AG04450 (cell line): ENCODE measurements around the gene ALDOB. TPM values are rescaled to one million over a fixed set of nuclear protein-coding genes. Genes with fewer than 3 reads are reported as not detected.

ENCODE experiments used
- CTCF ChIA-PET: fragments of 300-600, 350-600 bp; formaldehyde crosslinking; extraction: SDS; loops from one replicate; lab custom pipeline; 2022; ENCODE audit warnings: antibody characterized with exemption, inconsistent platforms; lab: Charles Lee
- POLR2A ChIA-PET: fragments of 350-600 bp; formaldehyde crosslinking; extraction: SDS; loops from one replicate; lab custom pipeline; 2021; ENCODE audit warnings: antibody characterized with exemption, inconsistent platforms; lab: Yijun Ruan, JAX
- DNase-seq: peaks from one replicate; pipeline ENCODE4 v3.0.0-alpha.2; 2011; ENCODE audit warnings: low read depth, low spot score
- H3K27ac ChIP-seq: one replicate; pipeline ENCODE4 v1.5.1; 2012; ENCODE audit warnings: low read depth, low read length, control low read depth
- H3K27me3 ChIP-seq: one replicate; pipeline ENCODE4 v1.6.0; 2012; ENCODE audit warnings: low read length; ENCODE audit not compliant: control insufficient read depth, insufficient read depth
- H3K4me3 ChIP-seq: 2 replicates; pipeline ENCODE4 v1.5.1; 2011; ENCODE audit warnings: mild to moderate bottlenecking, low read depth, low read length, control low read depth
- H3K9me3 ChIP-seq: 2 replicates; pipeline ENCODE4 v1.5.1; 2012; ENCODE audit warnings: low read length; ENCODE audit not compliant: control insufficient read depth, insufficient read depth
- polyA plus RNA-seq: library from polyadenylated mRNA; depleted of rRNA; stranded (reverse); fragments of >200 nt; gene quantifications from 2 replicates; pipeline ENCODE4 v1.2.3, GENCODE V29; 2011
- TF ChIP-seq, protein P1 (sequence below): IDR thresholded peaks from 2 replicates; pipeline ENCODE4 v1.5.1; 2011; ENCODE audit warnings: low read depth, low read length, control low read depth, inconsistent platforms

Gene ALDOB
- polyA plus RNA-seq, 1 experiment, result not detected

DNA sequence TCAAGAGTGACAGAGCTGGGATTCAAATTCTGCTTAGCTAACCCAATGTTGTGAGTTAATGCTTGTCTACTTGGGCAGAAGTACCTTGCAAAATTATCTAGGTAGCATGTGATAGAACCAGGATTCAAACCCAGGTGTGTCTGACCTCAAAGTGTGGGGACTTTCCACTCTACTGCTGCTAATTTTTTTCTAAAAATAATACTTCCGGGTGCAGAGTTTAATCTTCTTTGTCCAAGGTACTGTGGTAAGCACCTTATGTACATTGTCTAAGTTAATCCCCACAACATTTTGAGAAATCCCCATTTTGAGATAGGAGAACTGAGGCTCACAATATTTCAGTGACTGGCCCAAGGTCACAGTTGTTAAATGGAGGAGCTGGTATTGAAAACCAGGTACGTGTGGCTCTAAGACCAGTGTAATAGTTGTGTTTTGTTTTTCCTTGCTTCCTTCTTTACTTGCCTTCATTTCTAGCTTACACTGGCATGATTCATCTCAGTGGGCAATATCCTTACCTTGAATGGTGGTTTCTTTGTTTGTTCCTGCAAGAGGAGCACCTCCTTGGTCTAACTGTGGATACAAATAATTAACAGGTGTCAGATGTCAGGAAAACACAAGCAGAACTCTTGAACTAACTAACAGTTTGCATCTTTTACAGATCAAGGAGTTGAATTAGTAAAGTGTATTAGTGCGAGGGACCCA, 7.5 kb downstream of the ALDOB start:
- H3K9me3 ChIP-seq, result no peaks in the 10 kb centered on the region
- H3K27me3 ChIP-seq, result peaks cover 3% of the 10 kb centered on the region
- no peak for DNase-seq
- no peak overlapping the region for H3K4me3 ChIP-seq
- H3K27ac ChIP-seq, result no peak overlapping the region
- ChIA-PET CTCF (no interaction called here), POLR2A (interaction anchor here (0.8 kb wide), 1 partner anchor 29 kb away, joined by 3 read pairs; the partner anchor contains the start of genes MRPL50 and ZNF189)
- TF ChIP-seq, protein P1, sequence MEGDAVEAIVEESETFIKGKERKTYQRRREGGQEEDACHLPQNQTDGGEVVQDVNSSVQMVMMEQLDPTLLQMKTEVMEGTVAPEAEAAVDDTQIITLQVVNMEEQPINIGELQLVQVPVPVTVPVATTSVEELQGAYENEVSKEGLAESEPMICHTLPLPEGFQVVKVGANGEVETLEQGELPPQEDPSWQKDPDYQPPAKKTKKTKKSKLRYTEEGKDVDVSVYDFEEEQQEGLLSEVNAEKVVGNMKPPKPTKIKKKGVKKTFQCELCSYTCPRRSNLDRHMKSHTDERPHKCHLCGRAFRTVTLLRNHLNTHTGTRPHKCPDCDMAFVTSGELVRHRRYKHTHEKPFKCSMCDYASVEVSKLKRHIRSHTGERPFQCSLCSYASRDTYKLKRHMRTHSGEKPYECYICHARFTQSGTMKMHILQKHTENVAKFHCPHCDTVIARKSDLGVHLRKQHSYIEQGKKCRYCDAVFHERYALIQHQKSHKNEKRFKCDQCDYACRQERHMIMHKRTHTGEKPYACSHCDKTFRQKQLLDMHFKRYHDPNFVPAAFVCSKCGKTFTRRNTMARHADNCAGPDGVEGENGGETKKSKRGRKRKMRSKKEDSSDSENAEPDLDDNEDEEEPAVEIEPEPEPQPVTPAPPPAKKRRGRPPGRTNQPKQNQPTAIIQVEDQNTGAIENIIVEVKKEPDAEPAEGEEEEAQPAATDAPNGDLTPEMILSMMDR, result no peak

DNA sequence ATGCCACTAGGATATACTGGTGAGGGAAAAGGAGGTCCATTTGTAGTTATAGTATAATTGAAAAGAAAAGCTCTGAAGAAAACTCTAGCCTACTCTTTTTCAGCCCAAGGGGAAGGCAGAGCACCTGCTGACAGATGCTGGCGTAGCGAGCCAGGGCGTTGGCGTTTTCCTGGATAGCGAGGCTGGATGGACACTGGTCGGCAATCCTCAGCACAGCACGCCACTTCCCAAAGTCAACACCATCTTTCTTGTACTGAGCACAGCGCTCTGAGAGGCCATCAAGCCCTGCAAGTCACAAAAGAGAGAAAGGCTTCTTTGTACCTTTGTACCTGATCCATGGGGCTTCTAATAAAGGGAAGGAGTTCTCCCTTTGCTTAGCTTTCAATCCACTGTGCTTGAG, 8.2 kb downstream of the ALDOB start:
- Histone ChIP-seq H3K27me3 (peaks cover 3% of the 10 kb centered on the region), H3K27ac (no peak overlapping the region), H3K9me3 (no peaks in the 10 kb centered on the region), H3K4me3 (no peak overlapping the region)
- TF ChIP-seq, protein P1, result no peak
- no peak for DNase-seq
- ChIA-PET POLR2A (interaction anchor here (0.8 kb wide), 1 partner anchor 29 kb away, joined by 3 read pairs; the partner anchor contains the start of genes MRPL50 and ZNF189), CTCF (no interaction called here)

DNA sequence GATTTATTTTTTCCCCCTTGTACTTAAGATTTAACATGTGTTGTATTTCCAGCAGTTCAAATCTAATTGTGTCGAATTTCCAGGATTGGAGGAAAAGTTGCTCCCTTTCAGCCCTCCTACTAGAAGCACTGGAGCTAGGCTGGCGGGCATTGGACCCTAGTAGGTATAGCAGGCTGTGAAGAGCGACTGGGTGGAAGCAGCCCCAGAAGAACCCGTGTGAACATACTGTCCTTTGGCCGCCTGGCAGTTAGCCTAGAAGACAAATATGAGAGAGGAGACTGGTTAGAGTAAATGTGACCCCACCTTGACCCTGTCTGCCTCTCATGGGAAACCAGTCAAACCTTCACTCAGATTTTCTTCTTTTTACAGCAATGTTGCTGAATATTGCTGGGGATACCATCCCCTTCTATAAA, 13.9 kb downstream of the ALDOB start:
- POLR2A ChIA-PET, result no interaction called here
- DNase-seq, result no peak
- no peak overlapping the region for H3K27ac ChIP-seq
- H3K27me3 ChIP-seq, result peaks cover 3% of the 10 kb centered on the region
- CTCF ChIA-PET, result interaction anchor here (0.9 to 1.6 kb wide), 2 partner anchors 27 to 37 kb away, joined by 3 to 5 read pairs; no protein-coding TSS in a partner anchor
- no peaks in the 10 kb centered on the region for H3K9me3 ChIP-seq
- H3K4me3 ChIP-seq, result no peak overlapping the region
- TF ChIP-seq, protein P1, result no peak

DNA sequence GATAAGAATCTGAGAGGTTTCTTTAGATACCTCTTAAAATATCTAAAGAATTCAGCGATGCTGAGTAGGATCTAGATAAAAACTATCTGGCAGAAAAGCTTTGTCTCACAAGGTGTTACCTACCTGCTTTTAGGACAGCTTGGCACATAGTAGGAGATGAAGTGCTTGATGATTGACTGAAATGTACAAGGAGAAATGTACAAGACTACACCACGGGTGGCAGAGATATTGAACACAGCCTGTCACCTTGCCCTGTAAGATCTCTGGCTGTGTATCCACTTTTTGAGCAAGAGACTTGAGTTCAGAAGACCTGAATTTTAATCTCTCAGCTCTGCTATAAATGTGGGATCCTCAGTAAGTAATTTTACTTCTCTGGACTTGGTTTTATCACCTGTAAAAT, 15.7 kb downstream of the ALDOB start:
- H3K27ac ChIP-seq, result no peak overlapping the region
- CTCF ChIA-PET, result interaction anchor here (1.5 kb wide), 1 partner anchor 32 kb away, joined by 3 read pairs; no protein-coding TSS in a partner anchor
- H3K27me3 ChIP-seq, result peaks cover 3% of the 10 kb centered on the region
- no peak overlapping the region for H3K4me3 ChIP-seq
- H3K9me3 ChIP-seq, result no peaks in the 10 kb centered on the region
- no peak for DNase-seq
- POLR2A ChIA-PET, result no interaction called here
- TF ChIP-seq, protein P1, result no peak
